C4-2B (cell line): ENCODE data around the gene SLC25A36.

Experiments used
- CTCF ChIP-seq: fragments of 450-650 bp; conservative IDR thresholded peaks from 2 replicates; pipeline ENCODE4 v1.5.1; 2017; ENCODE audit warnings: mild to moderate bottlenecking
- ZFX ChIP-seq: fragments of 450-650 bp; IDR thresholded peaks from 2 replicates; pipeline ENCODE4 v1.6.1; 2017

- TF ChIP-seq CTCF: no peak
- TF ChIP-seq ZFX: no peak
These were observed 79.6 kb downstream of the SLC25A36 start for GRCh38 chr3:141021261-141021660.
